Testis (tissue), 2 donors: Measurements from ENCODE around the gene SIRT7.

Experiments
- CTCF ChIP-seq, 3 experiments: fragments of 450-650 bp in 2 of 3; fragments of 200-600 bp in 1 of 3; sonication (generic) in 1 of 3; IDR thresholded peaks; one replicate each; pipeline ENCODE4 v1.5.1; 2016 to 2019; ENCODE audit warnings: antibody characterized with exemption in 3 of 3, mild to moderate bottlenecking in 2 of 3, moderate library complexity in 1 of 3
- POLR2A ChIP-seq: fragments of 450-650 bp; IDR thresholded peaks from one replicate; pipeline ENCODE4 v1.6.1; 2017; ENCODE audit warnings: antibody characterized with exemption, mild to moderate bottlenecking, moderate library complexity

GRCh38 chr17:81962499-81963441 lies 44.8 kb upstream of the SIRT7 start:
- TF ChIP-seq CTCF (IDR thresholded peaks at IDR 0.05) (no peak), POLR2A (no peak)
